ENCODE results near the gene ASMTL.
"Not testable (repeated sequence)": the region's sequence is repeated elsewhere in the genome, so short reads cannot be mapped to it uniquely, and the experiment has no call there.

DNA sequence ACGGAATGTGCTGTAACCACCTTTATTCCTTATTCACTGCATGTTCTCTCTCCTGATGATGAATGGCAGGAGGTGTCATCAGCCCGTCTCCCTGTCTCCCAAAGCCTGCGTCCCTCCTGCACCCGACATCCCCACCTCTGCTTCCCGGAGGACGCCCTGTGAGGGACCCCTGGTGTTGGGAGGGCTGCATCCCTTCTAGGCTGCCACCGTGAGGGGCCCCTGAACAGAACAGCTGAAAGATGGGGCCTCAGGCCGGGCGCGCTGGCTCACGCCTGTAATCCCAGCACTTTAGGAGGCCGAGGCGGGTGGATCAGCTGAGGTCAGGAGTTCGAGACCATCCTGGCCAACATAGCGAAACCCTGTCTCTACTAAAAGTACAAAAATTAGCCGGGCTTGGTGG is 26.4 kb downstream of the ASMTL start:
- TF ChIP-seq, protein P1, sequence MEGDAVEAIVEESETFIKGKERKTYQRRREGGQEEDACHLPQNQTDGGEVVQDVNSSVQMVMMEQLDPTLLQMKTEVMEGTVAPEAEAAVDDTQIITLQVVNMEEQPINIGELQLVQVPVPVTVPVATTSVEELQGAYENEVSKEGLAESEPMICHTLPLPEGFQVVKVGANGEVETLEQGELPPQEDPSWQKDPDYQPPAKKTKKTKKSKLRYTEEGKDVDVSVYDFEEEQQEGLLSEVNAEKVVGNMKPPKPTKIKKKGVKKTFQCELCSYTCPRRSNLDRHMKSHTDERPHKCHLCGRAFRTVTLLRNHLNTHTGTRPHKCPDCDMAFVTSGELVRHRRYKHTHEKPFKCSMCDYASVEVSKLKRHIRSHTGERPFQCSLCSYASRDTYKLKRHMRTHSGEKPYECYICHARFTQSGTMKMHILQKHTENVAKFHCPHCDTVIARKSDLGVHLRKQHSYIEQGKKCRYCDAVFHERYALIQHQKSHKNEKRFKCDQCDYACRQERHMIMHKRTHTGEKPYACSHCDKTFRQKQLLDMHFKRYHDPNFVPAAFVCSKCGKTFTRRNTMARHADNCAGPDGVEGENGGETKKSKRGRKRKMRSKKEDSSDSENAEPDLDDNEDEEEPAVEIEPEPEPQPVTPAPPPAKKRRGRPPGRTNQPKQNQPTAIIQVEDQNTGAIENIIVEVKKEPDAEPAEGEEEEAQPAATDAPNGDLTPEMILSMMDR (IDR thresholded peaks at IDR 0.05) = not testable (repeated sequence)
- not testable (repeated sequence) for TF ChIP-seq POLR2AphosphoS5 (IDR thresholded peaks at IDR 0.05); EP300 (IDR thresholded peaks at IDR 0.05; ENCODE audit: low read depth); POLR2A (IDR thresholded peaks at IDR 0.05)
